Heart right ventricle (tissue), 16 donors: ENCODE results near the gene HNRNPA2B1. TPM values are rescaled to one million over a fixed set of nuclear protein-coding genes. Genes with fewer than 3 reads are reported as not detected.

ENCODE experiments used
- ATAC-seq, 8 donors: fragments of 200-7000 bp; cut with Tn5 transposase; one replicate each; pipeline ENCODE4 v1.9.1; 2020; ENCODE audit warnings: mild to moderate bottlenecking in 8 of 8, moderate library complexity in 8 of 8, moderate number of reproducible peaks in 1 of 8
- DNase-seq, 2 donors: peaks; one replicate each; pipeline ENCODE4 v3.0.0-alpha.2; 2020
- H3K27ac ChIP-seq, 10 donors: fragments of 200-600 bp; sonication (generic) in 2 of 10; one replicate each; pipeline versions ENCODE4 v1.5.0 to v1.8.0; 2020 to 2022; ENCODE audit warnings: mild to moderate bottlenecking in 3 of 10
- H3K27me3 ChIP-seq, 7 donors: fragments of 200-600 bp; one replicate each; pipeline ENCODE4 v1.8.0; 2021 to 2022; ENCODE audit warnings: mild to moderate bottlenecking in 2 of 7
- H3K36me3 ChIP-seq, 9 donors: fragments of 200-600 bp; sonication (generic) in 1 of 9; one replicate each; pipeline versions ENCODE4 v1.5.0 to v1.8.0; 2020 to 2022; ENCODE audit warnings: mild to moderate bottlenecking in 2 of 9
- H3K4me1 ChIP-seq, 9 donors: fragments of 200-600 bp; sonication (generic) in 1 of 9; one replicate each; pipeline versions ENCODE4 v1.5.0 to v1.8.0; 2020 to 2022; ENCODE audit warnings: mild to moderate bottlenecking in 4 of 9
- H3K4me3 ChIP-seq, 10 donors: fragments of 200-600 bp; sonication (generic) in 2 of 10; one replicate each; pipeline versions ENCODE4 v1.5.0 to v1.8.0; 2020 to 2022; ENCODE audit warnings: mild to moderate bottlenecking in 7 of 10, moderate library complexity in 2 of 10
- H3K9me3 ChIP-seq, 11 donors: fragments of 200-600 bp in 10 of 11; sonication (generic) in 2 of 11; one replicate each; pipeline versions ENCODE4 v1.5.0 to v1.8.0; 2013 to 2022; ENCODE audit warnings: mild to moderate bottlenecking in 2 of 11, control low read depth in 1 of 11, moderate library complexity in 1 of 11
- WGBS, 2 donors: extraction: QIAGEN DNeasy Blood & Tissue Kit; methylation state at CpG; one replicate each; pipeline ENCODE4 v1.1.7; 2013; ENCODE audit warnings: inconsistent platforms in 1 of 2; 5-methylcytosine and 5-hydroxymethylcytosine counted together
- intact Hi-C, 10 donors: fragments of 100-400 bp; cut with DNase I; formaldehyde crosslinking; loops; one replicate each; pipeline versions ENCODE4 v1.11.1 to v1.14.2; 2022
- polyA plus RNA-seq, 2 donors: library from polyadenylated mRNA; stranded (reverse); fragments of 200-250 nt; gene quantifications; one replicate each; pipeline ENCODE4 v1.2.3, GENCODE V29; 2013
- total RNA-seq, 10 donors: library from RNA; stranded (reverse); fragmentation: NEBNext Ultra II Directional in 3 of 10; extraction: Animal tissue kit (Norgen Biotek cat#: 25700) in 3 of 10; gene quantifications; one replicate each; pipeline versions ENCODE4 v1.2.1 to v1.2.4, GENCODE V29; 2021 to 2023
- TF ChIP-seq, protein P1 (sequence below), 9 donors: fragments of 200-600 bp; sonication (generic) in 2 of 9; IDR thresholded peaks; one replicate each; pipeline versions ENCODE4 v1.5.0 to v1.8.0; 2021 to 2022; ENCODE audit warnings: antibody characterized with exemption in 9 of 9, mild to moderate bottlenecking in 5 of 9, moderate library complexity in 1 of 9
- donor health status: Arrhythmogenic right ventricular cardiomyopathy.
- donor health status: ischemic (EF 13 %, LVEDD 7.1; RV severe dilation, severe dysfunction).
- donor health status: healthy with polysubstance abuse.
- donor health status: DM: no; HTN: yes; CAD: no.
- donor health status: DM: no; HTN: no; CAD: no.
- donor health status: ischemic (EF 25% LVEDD 6.9; RV normal size, moderate dysfunction).
- donor health status: ischemic (EF 25% LVEDD 5.7; RV mildly dilated, moderate dysfunction).
- donor health status: healthy.
- donor health status: DM: yes; HTN: yes; CAD: no.
- donor health status: Ischemic cardiomyopathy.
- donor health status: ischemic (EF 35%, LVEDD 5.7; RV mildly dilated, moderate dysfunction).
- donor health status: nonischemic (EF 11% LVEDD 7.7; RV severe dilation, severe dysfunction).
- donor health status: DM: yes; HTN: yes; CAD: no.
- donor health status: PGD.
- donor health status: ischemic (EF 29% LVEDD 5.4; RV normal size, mild dysfunction).
- donor health status: nonischemic (EF 23%, LVEDD 6.1; RV moderate dilation, normal function).

The HNRNPA2B1 gene
- total and polyA plus RNA-seq, 12 donors = 364 to 667 (median 404) TPM

DNA sequence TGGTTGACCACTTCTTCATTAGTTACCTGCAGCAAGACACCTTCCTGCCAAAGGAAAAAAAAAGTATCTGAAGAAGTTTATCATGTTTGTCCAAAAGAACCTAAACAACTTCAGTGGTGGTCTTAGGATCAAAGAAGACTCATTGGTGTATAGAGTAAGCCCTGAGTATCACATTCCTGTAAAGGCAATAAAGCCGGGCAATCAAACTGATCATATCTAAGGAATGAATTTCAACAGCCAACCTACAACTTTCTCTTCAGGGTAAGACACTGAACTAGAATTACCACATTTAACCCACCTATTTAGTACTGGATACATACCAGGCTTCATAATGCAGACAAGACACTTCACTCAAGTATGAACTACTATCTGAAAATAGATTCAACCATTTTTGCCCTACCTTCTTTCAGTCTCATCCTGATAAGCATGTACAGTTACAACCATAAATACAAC, 10.1 kb downstream of the HNRNPA2B1 start:
- ATAC-seq = no peak
- Histone ChIP-seq H3K27me3 (no peaks in the 10 kb centered on the region), H3K4me3 (no peak overlapping the region), H3K36me3 (peaks cover 0 to 97% (median 75%) of the 10 kb centered on the region in 9 donors), H3K27ac (no peak overlapping the region), H3K9me3 (no peaks in the 10 kb centered on the region), H3K4me1 (peaks cover 7 to 88% (median 47%) of the 10 kb centered on the region in 9 donors)
- WGBS, 2 donors = 63 to 84% methylated on average over 1 of the region's 1 CpG
- no peak for DNase-seq
- TF ChIP-seq, protein P1, sequence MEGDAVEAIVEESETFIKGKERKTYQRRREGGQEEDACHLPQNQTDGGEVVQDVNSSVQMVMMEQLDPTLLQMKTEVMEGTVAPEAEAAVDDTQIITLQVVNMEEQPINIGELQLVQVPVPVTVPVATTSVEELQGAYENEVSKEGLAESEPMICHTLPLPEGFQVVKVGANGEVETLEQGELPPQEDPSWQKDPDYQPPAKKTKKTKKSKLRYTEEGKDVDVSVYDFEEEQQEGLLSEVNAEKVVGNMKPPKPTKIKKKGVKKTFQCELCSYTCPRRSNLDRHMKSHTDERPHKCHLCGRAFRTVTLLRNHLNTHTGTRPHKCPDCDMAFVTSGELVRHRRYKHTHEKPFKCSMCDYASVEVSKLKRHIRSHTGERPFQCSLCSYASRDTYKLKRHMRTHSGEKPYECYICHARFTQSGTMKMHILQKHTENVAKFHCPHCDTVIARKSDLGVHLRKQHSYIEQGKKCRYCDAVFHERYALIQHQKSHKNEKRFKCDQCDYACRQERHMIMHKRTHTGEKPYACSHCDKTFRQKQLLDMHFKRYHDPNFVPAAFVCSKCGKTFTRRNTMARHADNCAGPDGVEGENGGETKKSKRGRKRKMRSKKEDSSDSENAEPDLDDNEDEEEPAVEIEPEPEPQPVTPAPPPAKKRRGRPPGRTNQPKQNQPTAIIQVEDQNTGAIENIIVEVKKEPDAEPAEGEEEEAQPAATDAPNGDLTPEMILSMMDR (IDR thresholded peaks at IDR 0.05) = no peak
- intact Hi-C loops = no loop called here

GRCh38 chr7:26189697-26190096, 10.8 kb downstream of the HNRNPA2B1 start:
- DNase-seq (no peak), ATAC-seq (no peak)
- 87% methylated on average over 3 of the region's 3 CpGs for WGBS, 2 donors
- TF ChIP-seq, protein P1 (IDR thresholded peaks at IDR 0.05) = no peak
- H3K9me3 ChIP-seq = no peaks in the 10 kb centered on the region
- peaks cover 0 to 97% (median 68%) of the 10 kb centered on the region in 9 donors for H3K36me3 ChIP-seq
- peaks cover 7 to 80% (median 40%) of the 10 kb centered on the region in 9 donors for H3K4me1 ChIP-seq
- intact Hi-C loops = loop anchor here in 1 of 10 donors (10.0 kb wide), 1 partner anchor 95 kb away; no protein-coding TSS in a partner anchor
- H3K27ac ChIP-seq = no peak overlapping the region
- H3K4me3 ChIP-seq = no peak overlapping the region
- no peaks in the 10 kb centered on the region for H3K27me3 ChIP-seq

GRCh38 chr7:26188957-26189541, 11.5 kb downstream of the HNRNPA2B1 start:
- intact Hi-C loops = loop anchor here in 1 of 10 donors (10.0 kb wide), 1 partner anchor 94 kb away; no protein-coding TSS in a partner anchor
- ATAC-seq (no peak), DNase-seq (no peak)
- no peaks in the 10 kb centered on the region for H3K9me3 ChIP-seq
- no peak overlapping the region for H3K4me3 ChIP-seq
- peaks cover 0 to 97% (median 62%) of the 10 kb centered on the region in 9 donors for H3K36me3 ChIP-seq
- H3K27ac ChIP-seq = no peak overlapping the region
- WGBS, 2 donors = 85 to 90% methylated on average over 3 of the region's 3 CpGs
- TF ChIP-seq, protein P1 (IDR thresholded peaks at IDR 0.05) = no peak
- peaks cover 5 to 77% (median 37%) of the 10 kb centered on the region in 9 donors for H3K4me1 ChIP-seq
- H3K27me3 ChIP-seq = no peaks in the 10 kb centered on the region

DNA sequence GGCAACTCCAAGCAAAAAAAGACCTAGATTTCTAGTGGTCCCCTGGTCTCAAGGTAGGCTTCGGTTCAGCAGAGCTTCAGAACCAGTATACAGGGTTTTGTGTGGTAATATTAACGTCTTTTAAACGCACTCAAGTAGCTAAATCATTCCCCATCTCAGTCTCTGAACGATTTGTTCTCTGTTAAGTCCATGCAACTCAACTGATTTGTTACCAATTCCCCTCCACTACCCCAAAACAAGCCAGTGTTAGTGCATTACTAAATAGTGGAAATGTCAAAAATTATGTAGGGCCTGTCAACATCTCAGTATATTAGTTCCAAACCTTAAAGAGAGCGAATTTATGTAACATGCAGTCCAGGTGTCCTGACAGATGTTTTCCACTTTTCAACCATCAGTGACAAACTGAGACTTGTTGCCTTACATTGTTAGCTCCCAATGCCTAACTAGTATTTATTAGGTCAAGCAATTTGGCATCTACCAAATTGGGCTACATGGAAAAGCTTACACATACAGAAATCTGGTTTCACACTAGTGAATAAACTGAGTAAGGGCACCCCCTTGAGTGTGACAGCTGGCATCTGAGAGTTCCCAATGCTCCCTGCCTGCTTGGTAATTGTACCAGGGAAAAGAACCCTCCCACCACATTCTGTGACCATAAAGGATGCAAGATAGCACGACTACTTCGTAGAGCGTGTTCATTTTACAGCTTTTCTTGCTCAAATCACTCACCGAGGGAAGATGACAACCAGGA, 12.2 kb downstream of the HNRNPA2B1 start:
- no peak for DNase-seq
- peaks cover 0 to 92% (median 57%) of the 10 kb centered on the region in 9 donors for H3K36me3 ChIP-seq
- intact Hi-C loops = loop anchor here in 1 of 10 donors (10.0 kb wide), 1 partner anchor 94 kb away; no protein-coding TSS in a partner anchor

More for the DNA sequence above, 12.2 kb downstream of the HNRNPA2B1 start:
- TF ChIP-seq, protein P1 (IDR thresholded peaks at IDR 0.05) = no peak
- H3K9me3 ChIP-seq = no peaks in the 10 kb centered on the region
- no peak for ATAC-seq
- no peak overlapping the region for H3K4me3 ChIP-seq
- 92 to 93% methylated on average over 9 of the region's 9 CpGs for WGBS, 2 donors
- H3K27me3 ChIP-seq = no peaks in the 10 kb centered on the region
- peaks cover 5 to 76% (median 36%) of the 10 kb centered on the region in 9 donors for H3K4me1 ChIP-seq
- H3K27ac ChIP-seq = no peak overlapping the region
